ENCODE results near the gene INO80E.

- TF ChIP-seq CTCF (IDR thresholded peaks at IDR 0.05; ENCODE audit: low read length) (no peak), EZH2phosphoT487 (IDR thresholded peaks at IDR 0.05; ENCODE audit: low read length) (no peak), EZH2 (optimal IDR thresholded peaks at IDR 0.05; ENCODE audit: low read depth, low read length) (no peak)
Measured at GRCh38 chr16:30053376-30054015, 57.5 kb downstream of the INO80E start.
